ES-I3 (cell line): ENCODE measurements around the gene PSTK.
A peak's percentile ranks its signal among the peaks of the same experiment; 100 is the strongest.

Experiments
- H3K36me3 ChIP-seq: 2 replicates; pipeline ENCODE4 v1.6.1; 2013; ENCODE audit warnings: mild to moderate bottlenecking, low read length, control low read depth, moderate library complexity; ENCODE audit not compliant: insufficient read depth
- H3K4me1 ChIP-seq: 2 replicates; pipeline ENCODE4 v1.6.1; 2013; ENCODE audit warnings: mild to moderate bottlenecking, control low read depth, low read length; ENCODE audit not compliant: insufficient read depth
- H3K9ac ChIP-seq: 2 replicates; pipeline ENCODE4 v1.6.1; 2013; ENCODE audit warnings: low read depth, mild to moderate bottlenecking, low read length, moderate library complexity
- H3K9me3 ChIP-seq: 2 replicates; pipeline ENCODE4 v1.6.1; 2013; ENCODE audit warnings: mild to moderate bottlenecking, low read length, moderate library complexity; ENCODE audit not compliant: control insufficient read depth, insufficient read depth

The PSTK gene, protein sequence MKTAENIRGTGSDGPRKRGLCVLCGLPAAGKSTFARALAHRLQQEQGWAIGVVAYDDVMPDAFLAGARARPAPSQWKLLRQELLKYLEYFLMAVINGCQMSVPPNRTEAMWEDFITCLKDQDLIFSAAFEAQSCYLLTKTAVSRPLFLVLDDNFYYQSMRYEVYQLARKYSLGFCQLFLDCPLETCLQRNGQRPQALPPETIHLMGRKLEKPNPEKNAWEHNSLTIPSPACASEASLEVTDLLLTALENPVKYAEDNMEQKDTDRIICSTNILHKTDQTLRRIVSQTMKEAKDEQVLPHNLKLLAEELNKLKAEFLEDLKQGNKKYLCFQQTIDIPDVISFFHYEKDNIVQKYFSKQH

GRCh38 chr10:122980209-122981065 lies at the start of gene PSTK:
TSS of gene PSTK (plus strand) at chr10:122980401. CDS start at chr10:122980480, 79 bp downstream.
- 0 out of 2 replicates have a peak, but pooled peaks cover 2% of the 10 kb centered on the region for H3K4me1 ChIP-seq
- no peaks in the 10 kb centered on the region for H3K9me3 ChIP-seq
- H3K9ac ChIP-seq: peak within 1 kb of the TSS; percentile 96
- H3K36me3 ChIP-seq: no peaks in the 10 kb centered on the region

- Histone ChIP-seq H3K9me3 (no peaks in the 10 kb centered on the region), H3K4me1 (no peaks in the 10 kb centered on the region), H3K36me3 (no peaks in the 10 kb centered on the region), H3K9ac (no peak overlapping the region)
These were observed 48.9 kb upstream of the PSTK start for GRCh38 chr10:122931088-122931906.

GRCh38 chr10:122939133-122939855 lies 40.9 kb upstream of the PSTK start:
- Histone ChIP-seq H3K36me3 (no peaks in the 10 kb centered on the region), H3K9me3 (no peaks in the 10 kb centered on the region), H3K4me1 (no peaks in the 10 kb centered on the region), H3K9ac (no peak overlapping the region)

GRCh38 chr10:122939856-122940543 lies 40.2 kb upstream of the PSTK start:
- Histone ChIP-seq H3K36me3 (no peaks in the 10 kb centered on the region), H3K4me1 (no peaks in the 10 kb centered on the region), H3K9me3 (no peaks in the 10 kb centered on the region), H3K9ac (no peak overlapping the region)

DNA sequence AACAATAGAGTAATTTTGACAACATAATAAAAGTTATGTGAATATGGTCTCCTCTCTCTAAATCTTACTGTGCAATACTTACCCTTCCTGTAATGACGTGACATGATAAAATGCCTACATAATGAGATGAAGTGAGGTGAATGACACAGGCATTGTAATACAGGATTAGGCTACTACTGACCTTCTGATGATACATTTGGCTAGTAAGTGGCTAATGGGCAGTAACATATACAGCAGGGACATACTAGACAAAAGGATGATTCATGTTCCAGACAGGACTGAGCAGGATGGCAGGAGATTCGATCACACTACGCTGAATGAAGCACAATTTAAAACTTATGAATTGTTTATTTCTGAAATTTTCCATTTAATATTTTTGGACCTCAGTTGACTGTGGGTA lies 30.9 kb upstream of the PSTK start:
- no peak overlapping the region for H3K9ac ChIP-seq
- H3K4me1 ChIP-seq: no peaks in the 10 kb centered on the region
- no peaks in the 10 kb centered on the region; the same call in 1 of the 2 replicates for H3K36me3 ChIP-seq
- no peaks in the 10 kb centered on the region for H3K9me3 ChIP-seq

GRCh38 chr10:122953902-122954730 lies 26.1 kb upstream of the PSTK start, which contains the start of gene C10orf88:
TSS of gene C10orf88 (minus strand) at chr10:122954227. CDS start at chr10:122954178, 49 bp downstream.
- peaks cover 3% of the 10 kb centered on the region; the same call in 1 of the 2 replicates for H3K9me3 ChIP-seq
- H3K9ac ChIP-seq: peak within 1 kb of the TSS; percentile 74
- no peaks in the 10 kb centered on the region for H3K4me1 ChIP-seq
- H3K36me3 ChIP-seq: no peaks in the 10 kb centered on the region; the same call in 1 of the 2 replicates

GRCh38 chr10:122954731-122955050 lies 25.5 kb upstream of the PSTK start:
- Histone ChIP-seq H3K4me1 (no peaks in the 10 kb centered on the region), H3K9me3 (peaks cover 3% of the 10 kb centered on the region; the same call in 1 of the 2 replicates), H3K9ac (peak overlapping the region; percentile 39; the same call in 1 of the 2 replicates), H3K36me3 (no peaks in the 10 kb centered on the region; the same call in 1 of the 2 replicates)

GRCh38 chr10:122955892-122956291 lies 24.3 kb upstream of the PSTK start:
- H3K9ac ChIP-seq: no peak overlapping the region
- H3K4me1 ChIP-seq: no peaks in the 10 kb centered on the region
- H3K9me3 ChIP-seq: peaks cover 3% of the 10 kb centered on the region; the same call in 1 of the 2 replicates
- no peaks in the 10 kb centered on the region for H3K36me3 ChIP-seq

DNA sequence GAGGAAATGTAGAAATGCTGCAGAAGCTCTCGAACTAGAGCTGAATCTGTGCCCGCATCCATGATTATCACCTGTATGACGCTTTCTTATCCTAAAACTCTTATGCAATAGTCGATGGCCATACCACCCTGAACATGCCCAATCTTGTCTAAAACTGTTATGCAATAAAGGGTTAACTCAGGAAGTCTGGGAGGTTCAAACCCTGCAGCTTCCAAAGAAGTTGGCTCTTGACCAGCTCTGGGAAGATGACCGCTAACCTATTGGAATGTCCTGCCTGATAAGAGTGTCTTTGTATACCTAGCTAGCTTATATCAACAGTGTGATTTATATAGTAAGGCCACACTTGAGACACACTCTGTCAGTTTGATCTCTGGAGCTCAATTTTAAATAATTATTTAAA lies 22.7 kb upstream of the PSTK start:
- Histone ChIP-seq H3K4me1 (no peaks in the 10 kb centered on the region), H3K9me3 (peaks cover 3% of the 10 kb centered on the region; the same call in 1 of the 2 replicates), H3K36me3 (no peaks in the 10 kb centered on the region), H3K9ac (no peak overlapping the region)

GRCh38 chr10:122962405-122962804 lies 17.8 kb upstream of the PSTK start:
- Histone ChIP-seq H3K36me3 (no peaks in the 10 kb centered on the region), H3K9me3 (no peaks in the 10 kb centered on the region), H3K4me1 (no peaks in the 10 kb centered on the region), H3K9ac (no peak overlapping the region)

DNA sequence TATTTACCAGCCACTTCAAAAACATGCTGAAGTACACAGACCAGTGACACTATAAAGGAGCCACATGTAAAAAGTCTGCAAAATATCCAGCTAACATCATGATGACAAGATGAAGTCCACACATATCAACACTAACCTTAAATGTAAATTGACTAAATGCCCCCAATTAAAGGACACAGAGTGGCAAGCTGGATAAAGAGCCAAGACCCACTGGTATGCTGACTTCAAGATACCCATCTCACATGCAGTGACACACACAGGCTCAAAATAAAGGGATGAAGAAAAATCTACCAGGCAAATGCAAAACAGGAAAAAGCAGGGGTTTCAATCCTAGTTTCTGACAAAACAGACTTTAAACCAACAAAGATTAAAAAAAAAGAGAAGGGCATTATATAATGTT lies 13.3 kb upstream of the PSTK start:
- no peak overlapping the region for H3K9ac ChIP-seq
- H3K4me1 ChIP-seq: no peaks in the 10 kb centered on the region
- H3K9me3 ChIP-seq: no peaks in the 10 kb centered on the region
- H3K36me3 ChIP-seq: no peaks in the 10 kb centered on the region

DNA sequence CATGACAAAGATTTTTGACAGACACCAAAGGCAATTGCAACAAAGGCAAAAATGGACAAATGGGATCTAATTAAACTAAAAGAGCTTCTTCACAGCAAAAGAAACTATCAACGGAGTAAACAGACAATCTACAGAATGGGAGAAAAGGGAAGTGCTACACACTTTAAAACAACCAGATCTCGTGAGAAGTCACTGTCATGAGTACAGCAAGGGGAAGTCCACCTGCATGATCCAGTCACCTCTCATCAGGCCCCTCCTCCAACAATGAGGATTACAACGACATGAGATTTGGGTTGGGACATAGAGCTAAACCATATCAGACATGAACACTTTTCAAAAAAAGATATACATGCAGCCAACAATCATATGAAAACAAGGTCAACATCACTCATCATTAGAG lies 11.5 kb upstream of the PSTK start:
- no peaks in the 10 kb centered on the region for H3K9me3 ChIP-seq

More for the DNA sequence above, 11.5 kb upstream of the PSTK start:
- Histone ChIP-seq H3K36me3 (no peaks in the 10 kb centered on the region), H3K4me1 (no peaks in the 10 kb centered on the region), H3K9ac (no peak overlapping the region)
